HG03175 (cell line): ENCODE data around the gene TEAD1.
"Not testable (repeated sequence)": the region's sequence is repeated elsewhere in the genome, so short reads cannot be mapped to it uniquely, and the experiment has no call there.

Source experiments
- ATAC-seq: cut with Tn5 transposase; IDR thresholded peaks from one replicate; pipeline ENCODE4 v1.9.1; 2021; ENCODE audit warnings: mild to moderate bottlenecking, moderate library complexity; ENCODE audit not compliant: unreplicated experiment

TEAD1 gene

DNA sequence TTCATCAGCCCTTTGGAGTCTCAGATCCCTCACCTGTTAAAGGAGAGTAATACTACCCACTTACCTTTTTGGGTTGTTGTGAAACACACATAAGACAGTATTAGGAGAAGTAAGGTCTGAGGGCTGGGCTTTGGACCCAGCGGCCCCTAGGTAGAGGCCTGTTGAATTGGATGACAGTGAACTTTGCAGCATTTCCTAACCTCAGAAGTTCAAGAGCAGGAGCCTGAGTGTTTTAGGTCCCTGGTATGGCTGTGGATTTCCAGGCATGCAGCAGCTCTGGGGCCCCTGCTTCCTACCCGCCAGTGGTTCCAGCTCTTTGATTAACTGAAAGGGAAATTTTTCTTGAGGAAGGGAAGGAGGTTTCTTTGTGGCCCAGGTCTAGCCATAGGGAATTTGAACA, 58.9 kb downstream of the TEAD1 start:
- no peak for ATAC-seq

DNA sequence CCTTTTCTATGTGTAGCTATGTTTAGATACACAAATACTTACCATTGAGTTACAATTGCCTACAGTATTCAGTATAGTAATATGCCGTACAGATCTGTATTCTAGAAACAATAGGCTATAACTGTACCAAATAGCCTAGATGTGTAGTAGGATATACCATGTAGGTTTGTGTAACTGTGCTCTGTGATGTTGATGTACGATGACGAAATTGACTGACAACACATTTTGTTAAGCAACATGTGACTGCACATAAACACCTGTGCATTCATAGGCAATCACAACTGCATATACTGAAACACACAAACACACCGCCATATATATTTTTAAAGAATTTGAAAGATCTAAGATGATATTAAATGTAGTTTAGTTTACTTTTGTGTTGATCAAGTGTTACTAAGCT, 60.4 kb downstream of the TEAD1 start:
- ATAC-seq = no peak

GRCh38 chr11:12735262-12735661, 61.0 kb downstream of the TEAD1 start:
- no peak for ATAC-seq

GRCh38 chr11:12737024-12737423, 62.8 kb downstream of the TEAD1 start:
- no peak for ATAC-seq

DNA sequence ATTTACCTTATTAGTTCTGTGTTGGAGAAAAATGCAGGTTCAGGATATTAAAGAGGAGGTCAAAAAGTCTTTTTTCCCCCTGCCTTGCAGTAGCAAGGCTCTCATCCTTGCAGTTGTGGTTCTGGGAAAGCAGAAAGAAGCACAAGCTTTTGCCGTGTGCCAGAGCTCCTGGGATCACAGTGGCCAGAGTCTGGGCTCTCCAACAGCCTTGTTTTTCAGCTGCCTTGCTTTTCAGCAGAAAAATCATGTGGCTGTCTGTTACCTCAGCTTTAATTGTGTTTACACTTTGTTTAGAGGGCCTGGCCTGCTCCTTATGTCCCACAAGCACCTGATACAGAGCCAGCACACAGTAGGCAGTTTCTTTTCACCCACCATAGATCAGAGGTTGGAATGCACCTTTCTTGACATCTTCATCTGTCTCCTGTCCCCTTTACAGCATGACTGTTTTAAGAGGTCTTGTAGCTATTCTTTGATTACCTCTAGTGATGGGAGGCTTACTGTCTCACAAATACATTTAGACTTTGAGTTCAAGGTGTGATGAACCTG, 67.5 kb downstream of the TEAD1 start:
- ATAC-seq = no peak

- no peak for ATAC-seq
Measured at GRCh38 chr11:12743834-12744449, 69.7 kb downstream of the TEAD1 start.

DNA sequence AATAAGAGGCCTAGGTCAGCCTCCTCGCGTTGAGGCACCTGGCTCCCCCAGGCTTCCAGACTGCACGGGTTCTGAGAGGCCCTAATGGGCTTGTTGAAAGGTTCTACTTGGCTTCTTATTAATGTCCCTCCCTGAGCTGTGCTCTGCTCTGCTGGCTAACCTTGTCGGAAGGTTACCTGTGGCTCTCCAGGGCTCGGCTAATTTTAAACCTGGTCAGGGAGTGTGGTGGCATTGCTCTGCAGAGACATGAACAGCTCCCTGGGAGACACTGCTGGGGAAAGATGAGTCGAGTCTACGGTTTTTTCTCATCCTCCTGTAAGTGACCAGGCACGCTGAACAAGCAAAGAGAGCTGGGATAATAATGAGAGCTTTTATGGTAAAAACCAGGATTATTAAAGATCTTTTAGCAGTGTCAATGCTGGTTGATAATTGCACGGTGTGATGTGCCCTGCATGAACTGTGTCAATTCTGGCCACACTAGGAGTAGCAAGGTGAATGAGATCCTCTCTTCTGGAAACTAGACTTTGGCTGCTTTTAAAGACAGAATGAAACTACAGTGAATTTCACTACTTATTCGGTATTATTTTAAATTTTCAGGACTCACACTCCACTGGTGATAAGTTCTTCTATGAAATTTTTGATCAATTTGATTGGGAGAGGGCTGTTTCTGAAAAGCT, 70.7 kb downstream of the TEAD1 start:
- ATAC-seq = no peak

GRCh38 chr11:12745787-12746186, 71.6 kb downstream of the TEAD1 start:
- no peak for ATAC-seq

DNA sequence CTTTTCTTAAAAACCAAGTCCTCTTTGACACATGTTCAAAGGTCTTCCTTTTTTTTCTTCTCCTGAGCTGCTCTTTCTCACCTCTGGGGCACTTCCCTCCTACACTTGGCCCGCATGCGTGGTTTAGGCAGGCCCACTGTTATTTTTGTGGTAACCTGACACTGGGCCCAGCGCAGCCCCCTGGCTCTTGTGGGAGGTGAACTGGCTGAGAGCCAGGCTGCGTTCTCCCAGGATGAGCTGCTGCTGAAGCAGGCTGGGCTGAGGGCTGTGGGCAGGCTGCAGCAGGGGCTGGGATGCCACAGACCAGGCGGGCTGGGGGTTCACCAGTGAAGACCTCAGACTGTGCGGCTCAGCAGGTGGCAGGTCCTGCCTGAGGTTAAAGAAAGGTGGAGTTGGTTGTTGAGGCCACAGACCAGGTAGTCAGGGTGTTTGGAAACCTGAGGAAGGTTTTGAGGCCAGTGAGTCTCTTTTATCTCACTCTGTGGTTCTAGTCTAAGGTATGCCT, 72.4 kb downstream of the TEAD1 start:
- ATAC-seq = no peak

GRCh38 chr11:12748561-12748960, 74.3 kb downstream of the TEAD1 start:
- ATAC-seq = no peak

GRCh38 chr11:12749442-12749841, 75.2 kb downstream of the TEAD1 start:
- no peak for ATAC-seq

DNA sequence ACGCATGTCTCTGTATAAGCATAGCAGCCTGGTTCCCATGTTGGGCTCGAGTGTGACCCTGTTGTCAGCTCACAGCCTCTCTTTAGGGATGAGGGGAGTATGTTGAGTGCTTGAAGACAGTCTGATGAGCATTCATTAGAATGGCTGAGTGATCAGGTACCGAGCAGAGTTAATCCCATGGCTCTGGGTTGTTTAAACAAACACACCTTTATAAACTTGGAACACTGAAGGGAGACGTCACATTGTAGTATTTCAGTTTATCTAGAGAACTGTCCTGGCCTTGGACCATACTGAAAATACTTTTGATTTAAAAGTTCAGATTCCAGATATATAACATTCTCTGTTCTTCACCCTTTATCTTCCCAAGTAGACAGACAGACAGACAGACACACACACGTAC, 76.0 kb downstream of the TEAD1 start:
- ATAC-seq = no peak

DNA sequence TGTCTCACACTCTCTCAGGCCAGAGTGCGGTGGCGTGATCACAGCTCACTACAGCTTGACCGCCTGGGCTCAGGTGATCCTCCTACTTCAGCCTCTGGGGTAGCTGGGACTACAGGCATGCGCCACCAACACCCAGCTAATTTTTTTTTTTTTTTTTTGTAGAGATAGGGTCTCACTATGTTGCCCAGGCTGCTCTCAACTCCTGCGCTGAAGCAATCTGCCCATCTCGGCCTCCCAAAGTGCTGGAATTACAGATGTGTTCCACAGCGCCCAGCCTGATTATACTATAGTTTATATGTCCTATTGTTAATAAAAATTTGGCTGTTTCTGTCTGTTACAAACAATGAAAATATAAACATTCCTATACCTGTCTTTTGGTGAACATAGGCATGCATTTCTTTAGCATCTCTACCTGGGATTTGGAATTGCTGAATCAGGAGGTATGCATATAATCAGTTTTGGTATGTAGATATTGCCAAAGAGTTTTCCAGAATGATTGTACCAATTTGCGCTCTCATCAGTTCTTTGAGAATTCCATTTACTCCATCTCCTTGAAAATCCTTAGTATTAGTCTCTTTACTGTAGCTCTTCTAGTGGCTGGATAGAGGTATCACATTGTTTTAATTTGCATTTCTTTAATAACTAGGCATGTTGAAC, 78.8 kb downstream of the TEAD1 start:
- ATAC-seq = no peak

- ATAC-seq = no peak
Measured at GRCh38 chr11:12754021-12754420, 79.8 kb downstream of the TEAD1 start.

GRCh38 chr11:12754582-12755234, 80.5 kb downstream of the TEAD1 start:
- no peak for ATAC-seq

DNA sequence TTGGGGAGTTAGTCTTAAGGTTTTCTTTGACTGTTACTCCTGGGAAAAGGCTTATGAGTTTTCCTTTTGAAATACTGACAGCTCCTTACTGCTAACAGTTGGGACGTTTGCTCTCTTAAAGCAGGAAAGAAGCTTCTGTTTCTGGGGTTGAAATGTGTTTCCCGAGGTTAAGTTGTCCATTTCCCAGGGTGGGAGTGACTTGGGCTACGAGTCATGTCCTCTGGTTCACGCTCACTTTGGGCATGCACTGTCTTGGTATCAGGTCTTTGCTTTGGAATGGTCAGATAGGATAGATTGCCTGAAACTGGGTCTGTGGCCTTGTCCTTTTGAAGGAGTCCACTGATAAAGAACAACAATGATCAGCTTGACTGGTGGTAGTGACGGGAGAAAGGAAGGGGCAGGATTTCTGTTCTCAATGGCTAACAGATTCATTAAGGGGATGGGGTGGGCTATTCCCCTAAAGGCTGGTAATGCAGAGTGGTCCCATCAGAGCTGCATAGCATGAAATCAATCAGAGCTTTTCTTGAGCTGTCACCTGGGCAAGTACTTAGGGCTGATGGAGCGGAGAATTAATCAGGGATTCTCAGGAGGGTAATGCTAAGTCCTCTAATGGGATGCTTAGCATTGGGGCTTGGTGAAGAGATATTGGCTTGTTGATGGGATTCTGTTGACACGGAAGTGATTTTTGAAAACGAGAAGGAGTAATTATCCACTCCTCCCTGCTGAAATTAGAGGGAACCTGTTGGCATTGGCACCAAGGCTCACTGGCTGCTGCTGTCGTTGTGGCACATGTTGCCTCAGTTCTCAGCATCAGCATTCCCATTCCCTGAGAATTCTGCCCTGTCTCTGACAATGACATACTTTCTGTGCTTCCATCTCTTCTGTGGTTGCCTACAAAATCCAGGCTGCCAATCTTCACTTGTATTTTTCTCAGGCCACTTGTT, 81.6 kb downstream of the TEAD1 start:
- no peak for ATAC-seq

- ATAC-seq = no peak
Measured at GRCh38 chr11:12756454-12756806, 82.2 kb downstream of the TEAD1 start.

DNA sequence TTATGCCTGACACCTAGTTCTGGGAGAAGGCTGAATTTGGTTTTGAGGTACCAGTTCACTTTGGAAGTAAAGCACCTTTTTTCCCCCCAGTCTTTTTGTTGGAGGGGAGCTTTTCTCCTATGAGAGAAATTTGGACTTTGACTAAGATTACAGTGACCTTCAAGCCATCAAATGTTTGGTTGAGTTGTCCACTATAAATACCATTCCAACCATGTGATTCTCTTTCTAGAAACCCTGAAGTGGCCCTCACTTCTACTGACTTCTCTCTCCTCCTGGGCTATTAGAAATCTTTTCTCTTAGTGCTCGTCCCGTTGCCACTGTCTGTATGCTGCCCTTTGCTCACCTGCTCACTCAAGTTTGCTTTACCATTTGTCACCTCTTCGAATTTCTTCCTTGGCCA, 82.6 kb downstream of the TEAD1 start:
- no peak for ATAC-seq

- no peak for ATAC-seq
Measured at GRCh38 chr11:12757416-12757815, 83.2 kb downstream of the TEAD1 start.

DNA sequence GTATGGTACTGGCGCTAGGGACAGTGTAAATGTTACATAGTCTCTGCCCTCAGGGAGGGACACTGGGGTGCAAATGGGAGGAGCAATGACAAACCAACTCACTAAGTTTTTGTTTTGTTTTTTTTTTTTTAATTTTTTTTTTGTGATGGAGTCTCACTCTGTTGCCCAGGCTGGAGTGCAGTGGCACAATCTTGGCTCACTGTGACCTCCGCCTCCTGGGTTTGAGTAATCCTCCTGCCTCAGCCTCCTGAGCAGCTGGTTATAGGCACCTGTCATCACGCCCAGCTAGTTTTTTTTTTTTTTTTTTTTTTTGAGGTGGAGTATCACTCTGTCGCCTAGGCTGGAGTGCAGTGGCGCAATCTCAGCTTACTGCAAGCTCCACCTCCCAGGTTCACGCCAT, 83.9 kb downstream of the TEAD1 start:
- not testable (repeated sequence) for ATAC-seq
